HG02973 (cell line): ENCODE measurements around the gene COG2.
A peak's percentile ranks its signal among the peaks of the same experiment; 100 is the strongest.
"Not testable (repeated sequence)": the region's sequence is repeated elsewhere in the genome, so short reads cannot be mapped to it uniquely, and the experiment has no call there.

Source experiments
- ATAC-seq: cut with Tn5 transposase; IDR thresholded peaks from one replicate; pipeline ENCODE4 v1.9.1; 2021; ENCODE audit warnings: moderate library complexity; ENCODE audit not compliant: unreplicated experiment

Gene COG2

GRCh38 chr1:230642263-230642959, at the start of gene COG2:
Gene COG2 (plus strand): TSS chr1:230642481. CDS start chr1:230642607, 126 bp downstream.
- ATAC-seq, result peak; percentile 95

- no peak for ATAC-seq
These were observed 49.4 kb upstream of the COG2 start for GRCh38 chr1:230592848-230593414.

GRCh38 chr1:230594214-230594773, 48.0 kb upstream of the COG2 start:
- ATAC-seq, result no peak

GRCh38 chr1:230595181-230595580, 47.1 kb upstream of the COG2 start:
- no peak for ATAC-seq

- no peak for ATAC-seq
These were observed 46.0 kb upstream of the COG2 start for GRCh38 chr1:230596306-230596705.

GRCh38 chr1:230598745-230599144, 43.5 kb upstream of the COG2 start:
- no peak for ATAC-seq

- ATAC-seq, result no peak
These were observed 42.2 kb upstream of the COG2 start for GRCh38 chr1:230599926-230600656.

- ATAC-seq, result not testable (repeated sequence)
These were observed 41.5 kb upstream of the COG2 start for GRCh38 chr1:230600657-230601400.

- ATAC-seq, result no peak
These were observed 33.1 kb upstream of the COG2 start for GRCh38 chr1:230609208-230609607.

GRCh38 chr1:230610589-230610988, 31.7 kb upstream of the COG2 start:
- ATAC-seq, result no peak

- no peak for ATAC-seq
These were observed 31.0 kb upstream of the COG2 start for GRCh38 chr1:230611128-230611877.

- ATAC-seq, result no peak
These were observed 30.4 kb upstream of the COG2 start for GRCh38 chr1:230611878-230612235.

- ATAC-seq, result no peak
These were observed 29.6 kb upstream of the COG2 start for GRCh38 chr1:230612651-230613050.

- ATAC-seq, result no peak
These were observed 28.2 kb upstream of the COG2 start for GRCh38 chr1:230614121-230614520.

GRCh38 chr1:230618537-230618936, 23.7 kb upstream of the COG2 start:
- ATAC-seq, result no peak

GRCh38 chr1:230620649-230621323, 21.5 kb upstream of the COG2 start:
- no peak for ATAC-seq

GRCh38 chr1:230621324-230622030, 20.8 kb upstream of the COG2 start:
- no peak for ATAC-seq

GRCh38 chr1:230622151-230622550, 20.1 kb upstream of the COG2 start:
- no peak for ATAC-seq

GRCh38 chr1:230624097-230624713, 18.1 kb upstream of the COG2 start:
- no peak for ATAC-seq
